Vagina (tissue), 2 donors: ENCODE data around the gene POLR2A. TPM values are rescaled to one million over a fixed set of nuclear protein-coding genes. Genes with fewer than 3 reads are reported as not detected.

Experiments
- DNase-seq, 2 donors: peaks; one replicate each; pipeline ENCODE4 v3.0.0-alpha.2; 2017; ENCODE audit errors: extremely low spot score in 2 of 2
- H3K27ac ChIP-seq: fragments of 200-600 bp; sonication (generic); one replicate; pipeline ENCODE4 v1.5.1; 2019
- H3K27me3 ChIP-seq: fragments of 200-600 bp; sonication (generic); one replicate; pipeline ENCODE4 v1.5.1; 2019
- H3K36me3 ChIP-seq, 2 donors: fragments of 200-600 bp; sonication (generic); one replicate each; pipeline ENCODE4 v1.5.1; 2017 to 2019
- H3K4me1 ChIP-seq: fragments of 200-600 bp; sonication (generic); one replicate; pipeline ENCODE4 v1.5.1; 2019
- H3K4me3 ChIP-seq, 2 donors: fragments of 200-600 bp; sonication (generic); 1 replicate in 1 of 2; 2 replicates in 1 of 2; pipeline ENCODE4 v1.5.1; 2016 to 2019
- H3K9me3 ChIP-seq: fragments of 200-600 bp; sonication (generic); one replicate; pipeline ENCODE4 v1.5.1; 2019
- CTCF ChIP-seq, 3 experiments: fragments of 450-650 bp in 2 of 3; fragments of 200-600 bp in 1 of 3; sonication (generic) in 1 of 3; IDR thresholded peaks; one replicate each; pipeline ENCODE4 v1.5.1; 2017 to 2019; ENCODE audit warnings: antibody characterized with exemption in 3 of 3, mild to moderate bottlenecking in 2 of 3, moderate library complexity in 2 of 3
- POLR2A ChIP-seq, 2 donors: fragments of 450-650 bp; IDR thresholded peaks; one replicate each; pipeline ENCODE4 v1.6.1; 2017; ENCODE audit warnings: antibody characterized with exemption in 2 of 2, mild to moderate bottlenecking in 2 of 2, moderate library complexity in 2 of 2
- POLR2AphosphoS5 ChIP-seq, 2 donors: sonication (generic); formaldehyde crosslinking; IDR thresholded peaks; one replicate each; pipeline ENCODE4 v1.9.0; 2017; ENCODE audit warnings: antibody characterized with exemption in 2 of 2, mild to moderate bottlenecking in 2 of 2, low read depth in 1 of 2; ENCODE audit not compliant: insufficient read depth in 1 of 2
- intact Hi-C: fragments of 100-400 bp; cut with DNase I; formaldehyde crosslinking; loops from one replicate; pipeline ENCODE4 v1.15.1; 2023
- total RNA-seq: library from RNA; depleted of rRNA; stranded (reverse); fragments of >200 nt; gene quantifications from one replicate; pipeline ENCODE4 v1.2.3, GENCODE V29; 2016

Gene POLR2A
- total RNA-seq, 1 donor from 2014 or later: 118 TPM

- no peak for TF ChIP-seq POLR2AphosphoS5 (IDR thresholded peaks at IDR 0.05; ENCODE audit: insufficient read depth in 1 of 2, low read depth in 1 of 2)
- no peak for TF ChIP-seq CTCF (IDR thresholded peaks at IDR 0.05)
- no peaks in the 10 kb centered on the region for H3K9me3 ChIP-seq
- peak overlapping the region; percentile 32 to 33 for H3K4me3 ChIP-seq
- peaks cover 29% of the 10 kb centered on the region for H3K4me1 ChIP-seq
- H3K27me3 ChIP-seq: no peaks in the 10 kb centered on the region
- intact Hi-C loops: no loop called here
- H3K27ac ChIP-seq: peak overlapping the region; percentile 58
- no peak for DNase-seq
- H3K36me3 ChIP-seq: no peaks in the 10 kb centered on the region
These were observed 38.6 kb upstream of the POLR2A start for GRCh38 chr17:7445619-7445968.

GRCh38 chr17:7448461-7448860, 35.7 kb upstream of the POLR2A start:
- TF ChIP-seq POLR2AphosphoS5 (IDR thresholded peaks at IDR 0.05; ENCODE audit: insufficient read depth in 1 of 2, low read depth in 1 of 2) (no peak), POLR2A (IDR thresholded peaks at IDR 0.05) (no peak), CTCF (IDR thresholded peaks at IDR 0.05) (no peak)
- Histone ChIP-seq H3K36me3 (no peaks in the 10 kb centered on the region), H3K27me3 (no peaks in the 10 kb centered on the region), H3K9me3 (no peaks in the 10 kb centered on the region), H3K27ac (no peak overlapping the region), H3K4me3 (no peak overlapping the region), H3K4me1 (peaks cover 24% of the 10 kb centered on the region)
- DNase-seq: no peak
- intact Hi-C loops: no loop called here

- Histone ChIP-seq H3K27ac (no peak overlapping the region), H3K9me3 (no peaks in the 10 kb centered on the region), H3K4me1 (peaks cover 21% of the 10 kb centered on the region), H3K36me3 (peaks cover 0 to 25% of the 10 kb centered on the region in 2 donors), H3K27me3 (no peaks in the 10 kb centered on the region), H3K4me3 (no peak overlapping the region)
- no peak for DNase-seq
- intact Hi-C loops: no loop called here
- TF ChIP-seq POLR2AphosphoS5 (IDR thresholded peaks at IDR 0.05; ENCODE audit: insufficient read depth in 1 of 2, low read depth in 1 of 2) (no peak), CTCF (IDR thresholded peaks at IDR 0.05) (no peak), POLR2A (IDR thresholded peaks at IDR 0.05) (no peak)
These were observed 24.1 kb upstream of the POLR2A start for GRCh38 chr17:7459961-7460545.

- intact Hi-C loops: no loop called here
- H3K4me3 ChIP-seq: no peak overlapping the region
- H3K4me1 ChIP-seq: peaks cover 28% of the 10 kb centered on the region
- no peak overlapping the region for H3K27ac ChIP-seq
- H3K36me3 ChIP-seq: peaks cover 0 to 35% of the 10 kb centered on the region in 2 donors
- no peaks in the 10 kb centered on the region for H3K9me3 ChIP-seq
- no peak for TF ChIP-seq CTCF (IDR thresholded peaks at IDR 0.05)
- no peak for TF ChIP-seq POLR2A (IDR thresholded peaks at IDR 0.05)
- no peak for TF ChIP-seq POLR2AphosphoS5 (IDR thresholded peaks at IDR 0.05; ENCODE audit: insufficient read depth in 1 of 2, low read depth in 1 of 2)
- no peak for DNase-seq
- H3K27me3 ChIP-seq: no peaks in the 10 kb centered on the region
These were observed 23.1 kb upstream of the POLR2A start for GRCh38 chr17:7460850-7461660.
